Esophagus squamous epithelium (tissue), 4 donors: ENCODE results near the gene KCNE4.

Source experiments
- CTCF ChIP-seq, 6 experiments: fragments of 450-650 bp in 4 of 6; fragments of 200-600 bp in 2 of 6; sonication (generic) in 2 of 6; IDR thresholded peaks; one replicate each; pipeline ENCODE4 v1.5.1; 2016 to 2019; ENCODE audit warnings: antibody characterized with exemption in 6 of 6, mild to moderate bottlenecking in 4 of 6, moderate library complexity in 4 of 6
- POLR2A ChIP-seq, 4 donors: fragments of 450-650 bp; IDR thresholded peaks; one replicate each; pipeline ENCODE4 v1.6.1; 2017; ENCODE audit warnings: antibody characterized with exemption in 4 of 4, mild to moderate bottlenecking in 4 of 4, moderate library complexity in 3 of 4

DNA sequence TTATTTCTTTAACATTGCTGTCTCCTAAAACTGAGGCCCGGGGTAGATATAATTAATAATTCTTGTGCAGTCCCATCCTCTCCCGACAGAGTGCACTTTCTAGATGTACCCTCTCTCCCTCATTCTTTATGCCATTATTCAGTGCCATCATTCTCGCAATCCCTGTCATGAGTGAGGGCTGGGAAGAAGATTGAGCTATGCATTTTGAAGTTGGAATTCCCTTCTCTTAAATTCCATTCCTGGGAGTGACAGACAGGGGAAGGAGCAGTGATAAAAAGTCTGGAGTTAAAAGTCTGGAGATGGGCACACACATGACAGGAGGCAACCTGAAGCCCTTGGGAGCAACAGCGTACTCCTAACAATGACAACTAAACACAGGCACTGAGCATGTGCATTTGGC lies 2.6 kb upstream of the KCNE4 start:
- no peak for TF ChIP-seq CTCF (IDR thresholded peaks at IDR 0.05)
- no peak for TF ChIP-seq POLR2A (IDR thresholded peaks at IDR 0.05)
